Ovary (tissue), 9 donors: ENCODE results near the gene KMT2D. TPM values are rescaled to one million over a fixed set of nuclear protein-coding genes. Genes with fewer than 3 reads are reported as not detected.
A peak's percentile ranks its signal among the peaks of the same experiment; 100 is the strongest.

ENCODE experiments used
- DNase-seq, 5 donors: peaks; one replicate each; pipeline ENCODE4 v3.0.0-alpha.2; 2019 to 2020
- H3K27ac ChIP-seq, 2 donors: fragments of 200-600 bp; one replicate each; pipeline versions ENCODE4 v1.5.1 to v1.8.0; 2019 to 2022
- H3K27me3 ChIP-seq: fragments of 200-600 bp; one replicate; pipeline ENCODE4 v1.8.0; 2022
- H3K36me3 ChIP-seq: fragments of 200-600 bp; sonication (generic); one replicate; pipeline ENCODE4 v1.5.1; 2019
- H3K4me1 ChIP-seq: one replicate; pipeline ENCODE4 v1.8.1; 2013; ENCODE audit warnings: mild to moderate bottlenecking, moderate library complexity; ENCODE audit not compliant: insufficient read depth
- H3K4me3 ChIP-seq: fragments of 200-600 bp; sonication (generic); one replicate; pipeline ENCODE4 v1.5.1; 2017
- H3K9me3 ChIP-seq, 2 donors: fragments of 200-600 bp in 1 of 2; sonication (generic) in 1 of 2; one replicate each; pipeline versions ENCODE4 v1.5.1 to v1.8.1; 2013 to 2019; ENCODE audit warnings: mild to moderate bottlenecking in 1 of 2, moderate library complexity in 1 of 2
- EP300 ChIP-seq: sonication (generic); formaldehyde crosslinking; IDR thresholded peaks from one replicate; pipeline ENCODE4 v1.6.1; 2017; ENCODE audit warnings: antibody characterized with exemption
- POLR2A ChIP-seq: fragments of 450-650 bp; IDR thresholded peaks from one replicate; pipeline ENCODE4 v1.6.1; 2017; ENCODE audit warnings: antibody characterized with exemption, mild to moderate bottlenecking, moderate library complexity
- WGBS, 3 donors: extraction: QIAGEN DNeasy Blood & Tissue Kit in 1 of 3; methylation state at CpG; one replicate each; pipeline versions ENCODE4 v1.1.5 to v1.1.7; 2013 to 2017; 5-methylcytosine and 5-hydroxymethylcytosine counted together
- intact Hi-C, 4 donors: fragments of 100-400 bp; cut with DNase I; formaldehyde crosslinking; loops; one replicate each; pipeline versions ENCODE4 v1.11.0 to v1.15.1; 2022 to 2023
- polyA plus RNA-seq, 2 donors: library from polyadenylated mRNA; stranded (reverse); fragments of 200-250 nt in 1 of 2; fragments of 350-450 nt in 1 of 2; fragmentation: Illumina TruSeq in 1 of 2; extraction: RNeasy Lipid Tissue Mini Kit (QIAGEN cat#74804) in 1 of 2; gene quantifications; one replicate each; pipeline ENCODE4 v1.2.3, GENCODE V29; 2013 to 2014
- total RNA-seq, 7 donors: library from RNA; depleted of rRNA in 2 of 7; stranded (reverse); fragments of >200 nt in 2 of 7; fragmentation: NEBNext Ultra II Directional in 3 of 7; extraction: Animal tissue kit (Norgen Biotek cat#: 25700) in 3 of 7; gene quantifications; one replicate each; pipeline versions ENCODE4 v1.1.0 to v1.2.4, GENCODE V29; 2016 to 2023
- TF ChIP-seq, protein P1 (sequence below), 3 donors: fragments of 450-650 bp in 2 of 3; fragments of 200-600 bp in 1 of 3; IDR thresholded peaks; one replicate each; pipeline versions ENCODE4 v1.5.1 to v1.8.0; 2016 to 2022; ENCODE audit warnings: antibody characterized with exemption in 3 of 3, mild to moderate bottlenecking in 1 of 3
- donor health status: DM: no; HTN: no; CAD: no; lungs with moderate emphysema.
- donor health status: DM: no; HTN: no; CAD: no.
- donor health status: Bipolar disorder and iron deficiency.
- donor health status: DM: yes; HTN: yes; CAD: no.
- donor health status: DM: no; HTN: no; CAD: no.
- donor health status: DM: yes; HTN: yes; CAD: no.

KMT2D gene
- total and polyA plus RNA-seq, 9 donors, result 28.3 to 97.0 (median 77.8) TPM

DNA sequence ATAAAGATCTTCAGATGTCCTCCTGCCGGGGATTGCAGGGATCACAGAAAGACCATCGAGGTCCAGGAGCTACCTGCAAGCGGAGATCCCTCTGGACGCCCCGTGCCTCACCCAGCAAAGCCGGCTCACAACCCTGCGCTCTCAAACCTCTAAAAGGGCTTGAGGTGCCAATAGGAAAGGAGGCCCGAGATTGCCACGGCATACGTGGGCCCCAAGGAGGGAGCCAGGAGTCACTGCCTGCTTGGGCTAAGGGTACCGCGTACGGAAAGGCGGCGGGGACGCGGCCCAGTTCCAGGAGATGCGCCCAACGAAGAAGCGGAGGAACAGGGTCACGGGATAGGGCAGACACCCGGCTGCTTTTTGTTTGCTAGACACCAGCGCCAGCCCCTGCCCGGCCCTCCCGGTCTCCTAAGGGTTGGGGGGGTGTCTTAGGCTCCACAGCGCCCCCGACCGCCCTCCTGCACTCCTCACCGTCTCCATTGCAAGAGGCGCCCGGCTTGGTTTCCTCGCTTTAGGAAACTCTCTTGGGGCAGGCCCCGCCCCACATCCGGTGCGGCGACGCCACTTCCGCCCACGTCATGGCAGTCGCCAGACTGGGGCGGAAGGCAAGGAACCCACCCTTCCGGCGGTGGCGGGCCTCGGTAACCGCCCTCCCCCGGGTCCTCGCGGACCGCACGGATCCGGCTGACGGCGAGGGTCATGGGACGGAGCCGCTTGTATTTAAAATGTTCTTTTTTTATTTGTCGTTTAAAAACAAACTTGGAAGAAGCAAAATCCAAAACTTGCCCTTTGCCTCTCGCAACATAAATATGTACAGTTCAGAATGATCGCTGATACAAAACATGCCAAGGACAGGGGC lies 42.1 kb downstream of the KMT2D start, which contains the start of gene PRKAG1:
PRKAG1 (minus strand) TSS at position 516 of the 859 bp plus-strand sequence; CDS start at position 480, 36 bp downstream.
- H3K4me3 ChIP-seq, result peak within 1 kb of the TSS; percentile 76
- TF ChIP-seq, protein P1, sequence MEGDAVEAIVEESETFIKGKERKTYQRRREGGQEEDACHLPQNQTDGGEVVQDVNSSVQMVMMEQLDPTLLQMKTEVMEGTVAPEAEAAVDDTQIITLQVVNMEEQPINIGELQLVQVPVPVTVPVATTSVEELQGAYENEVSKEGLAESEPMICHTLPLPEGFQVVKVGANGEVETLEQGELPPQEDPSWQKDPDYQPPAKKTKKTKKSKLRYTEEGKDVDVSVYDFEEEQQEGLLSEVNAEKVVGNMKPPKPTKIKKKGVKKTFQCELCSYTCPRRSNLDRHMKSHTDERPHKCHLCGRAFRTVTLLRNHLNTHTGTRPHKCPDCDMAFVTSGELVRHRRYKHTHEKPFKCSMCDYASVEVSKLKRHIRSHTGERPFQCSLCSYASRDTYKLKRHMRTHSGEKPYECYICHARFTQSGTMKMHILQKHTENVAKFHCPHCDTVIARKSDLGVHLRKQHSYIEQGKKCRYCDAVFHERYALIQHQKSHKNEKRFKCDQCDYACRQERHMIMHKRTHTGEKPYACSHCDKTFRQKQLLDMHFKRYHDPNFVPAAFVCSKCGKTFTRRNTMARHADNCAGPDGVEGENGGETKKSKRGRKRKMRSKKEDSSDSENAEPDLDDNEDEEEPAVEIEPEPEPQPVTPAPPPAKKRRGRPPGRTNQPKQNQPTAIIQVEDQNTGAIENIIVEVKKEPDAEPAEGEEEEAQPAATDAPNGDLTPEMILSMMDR (IDR thresholded peaks at IDR 0.05), result peak; percentile 8 to 40 (median 37)
- TF ChIP-seq EP300 (no peak), POLR2A (peak; percentile 89)
- 0% methylated on average over 54 to 59 of the region's 59 CpGs for WGBS, 3 donors
- peak within 1 kb of the TSS; percentile 54 to 66 for H3K27ac ChIP-seq
- intact Hi-C loops, result loop anchor here in 1 of 4 donors (10.0 kb wide), 1 partner anchor 96 kb away; the partner anchor contains the start of gene LMBR1L
- no peaks in the 10 kb centered on the region for H3K36me3 ChIP-seq
- H3K4me1 ChIP-seq, result peaks cover 2% of the 10 kb centered on the region
- H3K9me3 ChIP-seq, result no peaks in the 10 kb centered on the region
- peak; percentile 93 to 97 (median 95) for DNase-seq
- no peaks in the 10 kb centered on the region for H3K27me3 ChIP-seq

DNA sequence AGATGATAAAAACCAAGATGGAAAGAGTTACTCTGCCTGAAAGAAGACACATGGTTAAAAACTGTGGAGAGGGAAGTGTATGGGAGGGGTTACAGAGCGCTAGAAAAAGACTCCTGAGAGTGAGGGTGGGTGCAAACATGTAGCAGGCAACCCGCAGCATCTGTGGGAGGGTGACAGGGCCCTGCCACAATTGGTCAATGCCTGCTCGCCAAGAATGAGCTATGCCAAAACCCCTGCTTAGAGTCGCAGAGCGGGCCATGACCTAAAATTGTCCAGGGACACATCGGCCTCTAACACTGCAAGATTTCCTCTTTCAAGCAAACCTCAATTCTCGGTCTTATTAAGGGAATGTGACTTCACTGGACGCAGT lies 42.7 kb downstream of the KMT2D start:
- Histone ChIP-seq H3K36me3 (no peaks in the 10 kb centered on the region), H3K27me3 (no peaks in the 10 kb centered on the region), H3K27ac (peak overlapping the region in 1 of 2 donors; percentile 40), H3K4me1 (peaks cover 2% of the 10 kb centered on the region), H3K9me3 (no peaks in the 10 kb centered on the region), H3K4me3 (peak overlapping the region; percentile 76)
- 0 to 2% (median 1%) methylated on average over 8 of the region's 8 CpGs for WGBS, 3 donors
- intact Hi-C loops, result loop anchor here in 1 of 4 donors (10.0 kb wide), 1 partner anchor 97 kb away; the partner anchor contains the start of gene LMBR1L
- DNase-seq, result peak in 1 of 5 donors; percentile 34
- TF ChIP-seq EP300 (no peak), POLR2A (no peak)
- TF ChIP-seq, protein P1 (IDR thresholded peaks at IDR 0.05), result no peak

DNA sequence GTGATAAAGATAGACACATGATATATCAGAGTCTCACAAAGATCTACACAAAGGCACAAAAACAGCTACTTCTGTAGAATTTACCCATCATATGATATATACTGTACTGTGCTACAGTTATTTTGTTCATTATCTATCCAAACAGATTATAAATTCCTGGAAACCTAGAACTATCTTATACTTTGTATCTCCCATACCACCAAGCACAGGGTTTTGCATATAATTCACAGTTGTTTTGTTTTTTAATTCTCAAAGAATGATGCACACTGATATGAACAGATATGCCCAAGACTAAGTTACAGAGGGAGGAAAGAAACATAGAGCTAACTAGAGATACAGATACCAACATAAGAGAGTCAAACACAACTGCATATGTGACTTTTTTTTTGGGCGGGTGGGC lies 45.4 kb downstream of the KMT2D start:
- Histone ChIP-seq H3K4me3 (no peak overlapping the region), H3K27me3 (no peaks in the 10 kb centered on the region), H3K36me3 (no peaks in the 10 kb centered on the region), H3K9me3 (no peaks in the 10 kb centered on the region), H3K27ac (no peak overlapping the region), H3K4me1 (peaks cover 2% of the 10 kb centered on the region)
- intact Hi-C loops, result loop anchor here in 1 of 4 donors (10.0 kb wide), 1 partner anchor 100 kb away; the partner anchor contains the start of gene LMBR1L
- 45 to 77% (median 73%) methylated on average over 1 of the region's 1 CpG for WGBS, 3 donors
- DNase-seq, result no peak
- no peak for TF ChIP-seq EP300
- TF ChIP-seq, protein P1 (IDR thresholded peaks at IDR 0.05), result no peak

DNA sequence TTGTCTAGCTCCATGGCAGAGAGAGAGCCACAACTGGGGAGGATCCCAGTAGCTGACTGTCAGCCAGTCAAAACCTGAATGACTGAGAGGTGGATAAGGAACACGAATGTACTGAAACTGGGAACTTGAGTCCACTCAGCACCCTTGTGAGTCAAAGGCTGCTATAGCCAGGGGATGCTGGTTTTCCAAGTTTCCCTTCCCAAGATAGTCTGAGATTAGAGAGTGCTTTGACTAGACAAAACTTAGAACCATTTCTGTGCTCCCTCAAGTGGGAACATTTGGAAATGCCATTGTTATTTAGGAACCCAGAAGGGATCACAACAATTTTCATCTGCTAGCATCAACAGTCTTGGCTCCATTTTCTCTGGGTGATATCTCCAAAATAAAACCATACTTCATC lies 46.0 kb downstream of the KMT2D start:
- Histone ChIP-seq H3K9me3 (no peaks in the 10 kb centered on the region), H3K4me3 (no peak overlapping the region), H3K27ac (no peak overlapping the region), H3K4me1 (peaks cover 2% of the 10 kb centered on the region), H3K27me3 (no peaks in the 10 kb centered on the region), H3K36me3 (no peaks in the 10 kb centered on the region)
- DNase-seq, result no peak
- intact Hi-C loops, result loop anchor here in 1 of 4 donors (10.0 kb wide), 1 partner anchor 100 kb away; the partner anchor contains the start of gene LMBR1L
- WGBS, 3 donors, result 48 to 67% (median 56%) methylated on average over 1 of the region's 1 CpG
- no peak for TF ChIP-seq EP300
- TF ChIP-seq, protein P1 (IDR thresholded peaks at IDR 0.05), result no peak
- TF ChIP-seq POLR2A, result no peak
